Activated T-cell treated with anti-CD3 and anti-CD28 coated beads, Interleukin-2, amount 50 U/mL, for 24 hours (primary cell): ENCODE data around the gene IFNLR1.

ENCODE experiments used
- DNase-seq: peaks from one replicate; pipeline ENCODE4 v3.0.0-alpha.2; 2020
- H3K27ac Mint-ChIP-seq: 2 replicates; pipeline ENCODE4 v1.8.0; 2020; ENCODE audit warnings: mild to moderate bottlenecking, mixed read lengths
- H3K27me3 Mint-ChIP-seq: 2 replicates; pipeline ENCODE4 v1.8.0; 2020; ENCODE audit warnings: mixed read lengths
- H3K36me3 Mint-ChIP-seq: 2 replicates; pipeline ENCODE4 v1.8.0; 2020; ENCODE audit warnings: low read depth, mixed read lengths
- H3K4me1 Mint-ChIP-seq: 2 replicates; pipeline ENCODE4 v1.8.0; 2020; ENCODE audit warnings: low read depth, mixed read lengths
- H3K4me3 Mint-ChIP-seq: 2 replicates; pipeline ENCODE4 v1.8.0; 2020; ENCODE audit warnings: mild to moderate bottlenecking, moderate library complexity, mixed read lengths
- H3K9me3 Mint-ChIP-seq: 2 replicates; pipeline ENCODE4 v1.8.0; 2020; ENCODE audit warnings: mixed read lengths

The IFNLR1 gene

DNA sequence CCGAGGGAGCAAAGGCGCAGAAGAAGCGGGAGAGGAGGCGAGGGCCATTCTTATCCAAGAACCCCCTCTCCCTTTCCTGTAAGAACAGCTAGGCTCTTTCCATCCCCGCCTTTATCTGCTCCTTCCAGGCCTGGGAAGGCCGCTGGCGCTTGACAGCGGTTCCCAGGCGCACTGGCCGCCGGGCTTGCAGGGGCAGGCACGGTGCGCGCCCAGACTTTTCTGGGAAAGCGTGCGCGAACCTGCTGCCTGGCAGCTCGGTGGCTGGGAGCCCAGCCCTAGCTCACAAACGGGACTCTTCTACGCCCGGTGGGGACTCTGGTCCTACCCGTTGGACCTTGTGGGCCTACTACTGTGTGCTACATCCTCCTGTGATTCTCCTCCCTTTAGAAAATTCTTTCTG, 8.8 kb upstream of the IFNLR1 start:
- H3K36me3 Mint-ChIP-seq, result no peaks in the 10 kb centered on the region
- no peak overlapping the region for H3K4me3 Mint-ChIP-seq
- H3K27me3 Mint-ChIP-seq, result peaks cover 5% of the 10 kb centered on the region
- H3K4me1 Mint-ChIP-seq, result peaks cover 57% of the 10 kb centered on the region
- peak; percentile 29 for DNase-seq
- peaks cover 7% of the 10 kb centered on the region for H3K9me3 Mint-ChIP-seq
- no peak overlapping the region for H3K27ac Mint-ChIP-seq

GRCh38 chr1:24195136-24195535, 8.0 kb upstream of the IFNLR1 start:
- Mint-ChIP-seq H3K36me3 (no peaks in the 10 kb centered on the region), H3K27ac (no peak overlapping the region), H3K4me1 (peaks cover 59% of the 10 kb centered on the region)

GRCh38 chr1:24193046-24193445, 6.0 kb upstream of the IFNLR1 start:
- no peak overlapping the region for H3K4me3 Mint-ChIP-seq
- H3K36me3 Mint-ChIP-seq, result no peaks in the 10 kb centered on the region
- no peak overlapping the region for H3K27ac Mint-ChIP-seq
- H3K4me1 Mint-ChIP-seq, result peaks cover 68% of the 10 kb centered on the region
- H3K27me3 Mint-ChIP-seq, result peaks cover 4% of the 10 kb centered on the region
- peaks cover 7% of the 10 kb centered on the region for H3K9me3 Mint-ChIP-seq
- DNase-seq, result no peak

More at GRCh38 chr1:24195136-24195535, 8.0 kb upstream of the IFNLR1 start:
- Mint-ChIP-seq H3K4me3 (peak overlapping the region; percentile 23), H3K27me3 (peaks cover 5% of the 10 kb centered on the region), H3K9me3 (peaks cover 7% of the 10 kb centered on the region)
- DNase-seq, result no peak

DNA sequence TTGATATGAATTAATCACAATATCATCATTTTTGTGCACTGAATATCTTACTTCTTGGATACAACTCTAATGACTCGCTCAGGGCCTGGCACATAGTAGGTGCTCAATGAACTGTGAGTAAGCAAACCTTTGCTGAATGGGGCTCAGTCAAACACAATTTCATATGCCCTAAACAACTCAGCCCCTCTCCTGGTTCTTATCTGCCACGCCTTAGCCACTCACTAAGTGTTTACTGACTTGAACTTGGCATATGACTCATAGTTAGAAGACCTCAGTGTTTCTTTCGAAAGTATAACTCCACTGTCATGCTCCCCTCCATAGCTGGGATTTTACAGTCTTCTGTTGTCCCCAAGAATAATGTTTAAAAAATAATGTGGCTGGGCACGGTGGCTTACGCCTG, 4.8 kb upstream of the IFNLR1 start:
- H3K4me3 Mint-ChIP-seq, result no peak overlapping the region
- no peaks in the 10 kb centered on the region for H3K36me3 Mint-ChIP-seq
- peak overlapping the region; percentile 62 for H3K27ac Mint-ChIP-seq
- H3K9me3 Mint-ChIP-seq, result peaks cover 7% of the 10 kb centered on the region
- peaks cover 5% of the 10 kb centered on the region for H3K27me3 Mint-ChIP-seq
- H3K4me1 Mint-ChIP-seq, result peaks cover 75% of the 10 kb centered on the region
- no peak for DNase-seq

- Mint-ChIP-seq H3K9me3 (peaks cover 7% of the 10 kb centered on the region), H3K27ac (peak overlapping the region; percentile 62), H3K4me1 (peaks cover 81% of the 10 kb centered on the region), H3K36me3 (no peaks in the 10 kb centered on the region), H3K4me3 (no peak overlapping the region), H3K27me3 (peaks cover 5% of the 10 kb centered on the region)
- no peak for DNase-seq
Observed at GRCh38 chr1:24190983-24191461, 3.9 kb upstream of the IFNLR1 start.

DNA sequence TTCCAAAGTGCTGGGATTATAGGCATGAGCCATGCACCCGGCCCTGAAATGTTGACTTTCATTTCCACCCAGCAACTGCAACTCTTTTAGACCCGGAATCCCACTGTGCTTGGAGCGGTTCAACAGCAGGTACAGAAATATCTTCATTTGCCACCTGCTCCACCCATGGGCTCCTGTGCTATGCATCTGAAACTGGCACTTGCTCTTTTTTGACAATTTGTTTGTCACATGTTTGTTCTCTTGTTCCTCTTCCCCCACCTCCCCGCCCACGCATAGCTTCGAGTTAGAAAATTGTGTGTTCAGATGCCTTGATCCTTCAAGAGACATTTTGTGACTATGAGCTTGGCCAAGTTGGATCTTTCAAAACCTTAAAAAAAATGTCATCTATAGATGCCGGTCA, 2.4 kb upstream of the IFNLR1 start:
- Mint-ChIP-seq H3K27ac (no peak overlapping the region), H3K9me3 (peaks cover 7% of the 10 kb centered on the region), H3K4me1 (peaks cover 70% of the 10 kb centered on the region), H3K4me3 (no peak overlapping the region), H3K27me3 (peaks cover 5% of the 10 kb centered on the region), H3K36me3 (no peaks in the 10 kb centered on the region)
- DNase-seq, result no peak

GRCh38 chr1:24186711-24186992, 437 bp downstream of the IFNLR1 start:
- H3K27me3 Mint-ChIP-seq, result peaks cover 5% of the 10 kb centered on the region
- no peak for DNase-seq
- peak overlapping the region; percentile 73 for H3K27ac Mint-ChIP-seq
- H3K36me3 Mint-ChIP-seq, result no peaks in the 10 kb centered on the region
- peak overlapping the region; percentile 78 for H3K4me3 Mint-ChIP-seq
- H3K4me1 Mint-ChIP-seq, result peaks cover 47% of the 10 kb centered on the region
- peaks cover 5% of the 10 kb centered on the region for H3K9me3 Mint-ChIP-seq

GRCh38 chr1:24186031-24186710, 918 bp downstream of the IFNLR1 start:
- Mint-ChIP-seq H3K4me3 (peak overlapping the region; percentile 78), H3K4me1 (peaks cover 42% of the 10 kb centered on the region), H3K27ac (peak overlapping the region; percentile 73), H3K36me3 (no peaks in the 10 kb centered on the region), H3K27me3 (peaks cover 5% of the 10 kb centered on the region), H3K9me3 (peaks cover under 1% of the 10 kb centered on the region)
- DNase-seq, result no peak

DNA sequence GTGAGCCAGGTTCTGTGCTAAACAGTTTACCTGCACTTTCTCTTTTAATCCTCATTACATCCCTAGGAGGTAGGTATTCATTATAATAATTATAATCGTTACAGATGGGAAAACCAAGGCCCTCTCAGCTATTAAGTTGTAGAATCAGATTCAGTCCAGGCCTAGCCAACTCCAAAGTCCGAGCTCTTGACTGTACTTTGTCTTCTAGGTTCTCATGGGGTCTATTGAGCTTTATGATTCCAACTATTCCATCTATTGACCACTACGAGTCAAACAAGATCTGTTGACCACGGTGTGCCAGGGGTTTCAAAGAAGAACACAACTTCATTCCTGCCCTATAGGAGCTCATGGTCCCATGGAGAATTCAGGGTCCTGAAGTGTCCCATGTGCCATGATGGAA, 2.0 kb downstream of the IFNLR1 start:
- DNase-seq, result no peak
- H3K4me1 Mint-ChIP-seq, result peaks cover 32% of the 10 kb centered on the region
- no peak overlapping the region for H3K4me3 Mint-ChIP-seq
- H3K36me3 Mint-ChIP-seq, result no peaks in the 10 kb centered on the region
- H3K27ac Mint-ChIP-seq, result no peak overlapping the region
- H3K9me3 Mint-ChIP-seq, result no peaks in the 10 kb centered on the region
- peaks cover 5% of the 10 kb centered on the region for H3K27me3 Mint-ChIP-seq

- Mint-ChIP-seq H3K4me3 (no peak overlapping the region), H3K27ac (no peak overlapping the region)
Observed at GRCh38 chr1:24182061-24182460, 5.0 kb downstream of the IFNLR1 start.

GRCh38 chr1:24181619-24182018, 5.5 kb downstream of the IFNLR1 start:
- Mint-ChIP-seq H3K4me1 (peaks cover 7% of the 10 kb centered on the region), H3K27ac (no peak overlapping the region), H3K9me3 (no peaks in the 10 kb centered on the region), H3K27me3 (no peaks in the 10 kb centered on the region), H3K4me3 (no peak overlapping the region), H3K36me3 (no peaks in the 10 kb centered on the region)
- DNase-seq, result no peak

More at GRCh38 chr1:24182061-24182460, 5.0 kb downstream of the IFNLR1 start:
- H3K9me3 Mint-ChIP-seq, result no peaks in the 10 kb centered on the region
- no peaks in the 10 kb centered on the region for H3K27me3 Mint-ChIP-seq
- no peak for DNase-seq
- no peaks in the 10 kb centered on the region for H3K36me3 Mint-ChIP-seq
- H3K4me1 Mint-ChIP-seq, result peaks cover 9% of the 10 kb centered on the region

DNA sequence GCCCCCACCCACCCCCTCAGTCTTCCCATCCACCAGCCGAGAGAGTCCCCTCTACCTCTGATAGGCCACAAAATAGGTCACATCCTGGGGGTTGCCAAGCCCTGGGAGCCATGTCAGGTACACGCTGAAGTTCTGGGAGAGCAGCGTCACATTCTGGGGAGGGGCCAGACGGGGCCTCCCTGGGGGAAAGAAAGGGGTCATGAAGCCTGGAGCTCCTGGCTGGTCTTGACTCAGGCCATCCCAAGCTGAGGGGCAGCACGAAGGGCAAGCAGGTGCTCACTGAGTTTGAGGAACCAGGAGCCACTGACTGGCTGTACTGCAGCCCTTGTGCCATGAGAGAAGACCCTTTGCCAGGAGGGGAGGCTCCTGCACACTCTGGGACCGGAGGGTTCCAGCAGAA, 6.4 kb downstream of the IFNLR1 start:
- Mint-ChIP-seq H3K4me3 (no peak overlapping the region), H3K36me3 (no peaks in the 10 kb centered on the region), H3K9me3 (no peaks in the 10 kb centered on the region), H3K27ac (no peak overlapping the region), H3K4me1 (peaks cover under 1% of the 10 kb centered on the region), H3K27me3 (no peaks in the 10 kb centered on the region)
- no peak for DNase-seq

- Mint-ChIP-seq H3K4me1 (no peaks in the 10 kb centered on the region), H3K9me3 (no peaks in the 10 kb centered on the region), H3K36me3 (no peaks in the 10 kb centered on the region)
Observed at GRCh38 chr1:24179251-24179840, 7.7 kb downstream of the IFNLR1 start.

GRCh38 chr1:24178407-24178806, 8.7 kb downstream of the IFNLR1 start:
- Mint-ChIP-seq H3K36me3 (no peaks in the 10 kb centered on the region), H3K9me3 (no peaks in the 10 kb centered on the region), H3K27ac (no peak overlapping the region), H3K4me1 (no peaks in the 10 kb centered on the region), H3K27me3 (no peaks in the 10 kb centered on the region), H3K4me3 (no peak overlapping the region)
- no peak for DNase-seq

More at GRCh38 chr1:24179251-24179840, 7.7 kb downstream of the IFNLR1 start:
- no peak for DNase-seq
- no peaks in the 10 kb centered on the region for H3K27me3 Mint-ChIP-seq
- H3K4me3 Mint-ChIP-seq, result no peak overlapping the region
- no peak overlapping the region for H3K27ac Mint-ChIP-seq

DNA sequence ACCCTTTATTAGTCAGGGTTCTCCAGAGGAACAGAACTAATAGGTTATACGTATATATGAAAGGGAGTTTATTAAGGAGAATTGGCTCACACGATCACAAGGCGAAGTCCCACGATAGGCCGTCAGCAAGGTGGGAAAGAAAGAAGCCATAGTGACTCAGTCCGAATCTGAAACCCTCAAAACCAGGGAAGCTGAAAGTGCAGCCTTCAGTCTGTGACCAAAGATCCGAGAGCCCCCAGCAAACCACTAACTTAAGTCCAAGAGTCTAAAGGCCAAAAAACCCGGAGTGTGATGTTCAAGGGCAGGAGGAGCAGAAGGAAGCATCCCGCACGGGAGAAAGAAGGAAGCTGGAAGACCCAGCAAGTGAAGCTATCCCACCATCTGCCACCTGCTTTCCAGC, 9.9 kb downstream of the IFNLR1 start:
- Mint-ChIP-seq H3K4me1 (no peaks in the 10 kb centered on the region), H3K9me3 (no peaks in the 10 kb centered on the region), H3K4me3 (no peak overlapping the region), H3K36me3 (no peaks in the 10 kb centered on the region), H3K27ac (no peak overlapping the region), H3K27me3 (no peaks in the 10 kb centered on the region)
- no peak for DNase-seq
